Measurements from ENCODE around the gene IGSF9. TPM values are rescaled to one million over a fixed set of nuclear protein-coding genes. Genes with fewer than 3 reads are reported as not detected.

The IGSF9 gene
- total and polyA plus RNA-seq, 10 of the 15 experiments (the other 5 are each of a cell fraction or from before 2014, with no cell fraction given), result 0.04 to 0.07 TPM; not detected in 8

DNA sequence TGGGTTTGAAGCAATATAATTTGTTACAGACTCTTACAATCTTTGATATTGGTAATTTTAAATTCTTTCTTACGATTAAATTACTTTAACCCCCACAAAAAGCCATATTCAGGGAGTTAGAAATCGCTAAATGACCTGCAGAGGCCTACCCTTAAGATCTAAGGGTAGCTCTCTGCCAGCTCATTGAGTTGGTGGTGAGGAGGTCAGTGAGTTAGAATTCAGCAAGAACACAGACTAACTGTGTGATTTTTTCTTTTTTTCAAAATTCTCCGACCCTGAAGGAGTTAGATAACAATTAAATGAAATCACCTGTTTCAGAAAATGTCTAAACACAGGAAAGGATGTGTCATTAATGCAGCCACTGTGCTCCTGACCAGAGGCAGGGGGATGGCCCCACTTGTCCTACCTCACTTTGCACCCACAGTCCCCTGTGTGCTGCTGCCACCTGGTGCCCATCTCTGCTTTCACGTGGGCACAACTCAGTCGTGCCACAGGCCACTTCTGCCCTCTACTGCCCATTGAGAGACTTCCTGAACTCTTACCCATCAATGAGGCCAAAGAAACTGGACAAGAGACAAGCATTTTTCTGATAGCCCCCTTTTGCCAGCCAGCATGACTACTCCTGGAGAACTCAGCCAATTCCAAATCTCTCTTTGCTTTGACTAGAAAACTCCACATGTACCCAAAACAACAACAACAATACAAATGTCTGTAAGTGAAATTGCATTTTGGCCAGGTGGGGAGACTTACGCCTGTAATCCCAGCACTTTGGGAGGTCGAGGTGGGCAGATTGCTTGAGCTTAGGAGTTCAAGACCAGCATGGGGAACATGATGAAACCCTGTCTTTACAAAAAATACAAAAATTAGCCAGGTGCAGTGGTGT lies 53.9 kb downstream of the IGSF9 start (continued):
- TF ChIP-seq, protein P1, sequence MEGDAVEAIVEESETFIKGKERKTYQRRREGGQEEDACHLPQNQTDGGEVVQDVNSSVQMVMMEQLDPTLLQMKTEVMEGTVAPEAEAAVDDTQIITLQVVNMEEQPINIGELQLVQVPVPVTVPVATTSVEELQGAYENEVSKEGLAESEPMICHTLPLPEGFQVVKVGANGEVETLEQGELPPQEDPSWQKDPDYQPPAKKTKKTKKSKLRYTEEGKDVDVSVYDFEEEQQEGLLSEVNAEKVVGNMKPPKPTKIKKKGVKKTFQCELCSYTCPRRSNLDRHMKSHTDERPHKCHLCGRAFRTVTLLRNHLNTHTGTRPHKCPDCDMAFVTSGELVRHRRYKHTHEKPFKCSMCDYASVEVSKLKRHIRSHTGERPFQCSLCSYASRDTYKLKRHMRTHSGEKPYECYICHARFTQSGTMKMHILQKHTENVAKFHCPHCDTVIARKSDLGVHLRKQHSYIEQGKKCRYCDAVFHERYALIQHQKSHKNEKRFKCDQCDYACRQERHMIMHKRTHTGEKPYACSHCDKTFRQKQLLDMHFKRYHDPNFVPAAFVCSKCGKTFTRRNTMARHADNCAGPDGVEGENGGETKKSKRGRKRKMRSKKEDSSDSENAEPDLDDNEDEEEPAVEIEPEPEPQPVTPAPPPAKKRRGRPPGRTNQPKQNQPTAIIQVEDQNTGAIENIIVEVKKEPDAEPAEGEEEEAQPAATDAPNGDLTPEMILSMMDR (IDR thresholded peaks at IDR 0.05 in 2 of 3, conservative IDR thresholded peaks at IDR 0.05 in 1 of 3; ENCODE audit: control insufficient read depth in 2 of 3, extremely low read depth in 1 of 3, insufficient read depth in 1 of 3, low read depth in 3 of 3, low read length in 3 of 3), result peak; percentile 97 to 100 (median 99); a peak in 5 of 6 replicates
- no peak for TF ChIP-seq NFIC (IDR thresholded peaks at IDR 0.05; ENCODE audit: low read depth, low read length)

DNA sequence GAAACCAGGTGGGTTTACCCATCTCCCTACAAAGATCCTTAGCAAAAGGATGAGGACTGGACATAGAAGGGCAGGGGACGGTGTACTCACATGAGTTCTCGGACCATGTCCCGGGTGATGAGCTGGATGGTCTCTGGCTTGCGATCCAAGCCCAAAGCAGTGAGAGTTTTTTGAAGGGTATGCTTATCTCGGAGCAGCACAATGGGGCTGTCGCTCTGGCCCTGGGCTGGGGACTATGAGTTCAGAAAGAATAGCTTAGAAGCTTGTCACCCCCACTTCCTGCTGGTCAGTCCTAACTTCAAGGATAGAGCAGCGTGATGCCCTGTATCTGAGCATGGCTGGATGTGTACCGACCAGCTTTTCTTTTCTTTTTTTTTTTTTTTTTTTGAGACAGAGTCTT lies 55.0 kb downstream of the IGSF9 start:
- in situ Hi-C loops (cut with MboI) (loop anchor here (5.0 kb wide), 1 partner anchor 93 kb away; no protein-coding TSS in a partner anchor), intact Hi-C loops (cut with micrococcal nuclease; ENCODE audit: unreplicated experiment) (loop anchor here (2.0 kb wide), 3 partner anchors 52 to 676 kb away; partner anchors contain the start of gene SLAMF8)
- FAIRE-seq (no peak), ATAC-seq (no peak), DNase-seq (ENCODE audit: low read depth, low spot score) (no peak)
- Histone ChIP-seq H3K4me1 (ENCODE audit: control insufficient read depth, insufficient read depth, low read length) (peaks cover 19% of the 10 kb centered on the region), H3K4me2 (ENCODE audit: control insufficient read depth, insufficient read depth) (peak overlapping the region; percentile 75), H3K27ac (ENCODE audit: control insufficient read depth, insufficient read depth) (no peak overlapping the region), H3K27me3 (replicated peaks in 1 of 2; ENCODE audit: control insufficient read depth in 2 of 2, insufficient read depth in 2 of 2, low read length in 1 of 2) (0 out of 4 replicates have a peak, but pooled peaks cover 0 to 2% of the 10 kb centered on the region in 2 experiments), H3K9me3 (replicated peaks; ENCODE audit: control insufficient read depth, insufficient read depth, low read length) (no peaks in the 10 kb centered on the region), H3K36me3 (ENCODE audit: control insufficient read depth in 2 of 2, insufficient read depth in 2 of 2, low read length in 1 of 2) (no peaks in the 10 kb centered on the region), H2AFZ (ENCODE audit: control insufficient read depth, low read depth, low read length) (peak overlapping the region; percentile 60; the same call in 1 of the 2 replicates), H3K79me2 (ENCODE audit: control insufficient read depth, insufficient read depth, low read length) (no peaks in the 10 kb centered on the region), H3K4me3 (no peak overlapping the region), H3K9ac (ENCODE audit: control insufficient read depth, insufficient read depth, low read length) (no peak overlapping the region), H4K20me1 (ENCODE audit: control insufficient read depth, insufficient read depth) (no peaks in the 10 kb centered on the region)
- ChIA-PET POLR2A (interaction anchor here (1.0 to 3.2 kb wide), 4 partner anchors 33 to 90 kb away, joined by 3 to 25 read pairs (median 8); partner anchors contain the start of gene TAGLN2), RAD21 (ENCODE audit: unreplicated experiment) (interaction anchor here (0.5 to 7.6 kb wide), 24 partner anchors 10 to 1264 kb away, joined by 3 to 153 read pairs (median 4); partner anchors contain the start of genes DUSP23, FCRL6, SLAMF8 and TAGLN2), SMC1A (ENCODE audit: uncharacterized antibody, unreplicated experiment) (interaction anchor here (0.7 to 12.2 kb wide), 22 partner anchors 10 to 758 kb away, joined by 3 to 289 read pairs (median 5); partner anchors contain the start of genes CFAP45, DUSP23, FCRL6 and PIGM), CTCF (interaction anchor here (0.6 to 14.8 kb wide), 28 partner anchors 11 to 686 kb away, joined by 3 to 476 read pairs (median 4); partner anchors contain the start of genes ACKR1, DUSP23, FCRL6 and SLAMF8)
- BruUV-seq (replicated peaks), result no TSS peak
- WGBS (ENCODE audit: insufficient coverage, insufficient replicate concordance, low lambda C conversion rate, missing lambda C conversion rate), result 91% methylated on average over 8 of the region's 8 CpGs
- TF ChIP-seq GATAD2B (conservative IDR thresholded peaks at IDR 0.05; ENCODE audit: low read depth) (no peak), CREB1 (IDR thresholded peaks at IDR 0.05; ENCODE audit: low read depth) (no peak), WRNIP1 (IDR thresholded peaks at IDR 0.05; ENCODE audit: borderline replicate concordance, low read depth, low read length) (no peak), NR2C1 (IDR thresholded peaks at IDR 0.05) (no peak), LARP7 (IDR thresholded peaks at IDR 0.05) (no peak), MEF2A (IDR thresholded peaks at IDR 0.05; ENCODE audit: insufficient read depth, low read depth, low read length) (no peak), MTA3 (IDR thresholded peaks at IDR 0.05; ENCODE audit: borderline replicate concordance, low read length) (no peak), SUPT20H (IDR thresholded peaks at IDR 0.05; ENCODE audit: borderline replicate concordance, control insufficient read depth, low read depth, low read length) (no peak), BCL11A (IDR thresholded peaks at IDR 0.05; ENCODE audit: low read depth, low read length) (no peak), MEF2B (IDR thresholded peaks at IDR 0.05; ENCODE audit: partially characterized antibody, poor library complexity, severe bottlenecking) (no peak), TCF7 (IDR thresholded peaks at IDR 0.05; ENCODE audit: borderline replicate concordance) (no peak), SREBF2 (IDR thresholded peaks at IDR 0.05; ENCODE audit: low read length) (no peak), STAT3 (IDR thresholded peaks at IDR 0.05; ENCODE audit: low read depth, low read length) (no peak)
- TF ChIP-seq, protein P2, sequence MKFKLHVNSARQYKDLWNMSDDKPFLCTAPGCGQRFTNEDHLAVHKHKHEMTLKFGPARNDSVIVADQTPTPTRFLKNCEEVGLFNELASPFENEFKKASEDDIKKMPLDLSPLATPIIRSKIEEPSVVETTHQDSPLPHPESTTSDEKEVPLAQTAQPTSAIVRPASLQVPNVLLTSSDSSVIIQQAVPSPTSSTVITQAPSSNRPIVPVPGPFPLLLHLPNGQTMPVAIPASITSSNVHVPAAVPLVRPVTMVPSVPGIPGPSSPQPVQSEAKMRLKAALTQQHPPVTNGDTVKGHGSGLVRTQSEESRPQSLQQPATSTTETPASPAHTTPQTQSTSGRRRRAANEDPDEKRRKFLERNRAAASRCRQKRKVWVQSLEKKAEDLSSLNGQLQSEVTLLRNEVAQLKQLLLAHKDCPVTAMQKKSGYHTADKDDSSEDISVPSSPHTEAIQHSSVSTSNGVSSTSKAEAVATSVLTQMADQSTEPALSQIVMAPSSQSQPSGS (IDR thresholded peaks at IDR 0.05; ENCODE audit: low read length), result no peak
- TF ChIP-seq, protein P3, sequence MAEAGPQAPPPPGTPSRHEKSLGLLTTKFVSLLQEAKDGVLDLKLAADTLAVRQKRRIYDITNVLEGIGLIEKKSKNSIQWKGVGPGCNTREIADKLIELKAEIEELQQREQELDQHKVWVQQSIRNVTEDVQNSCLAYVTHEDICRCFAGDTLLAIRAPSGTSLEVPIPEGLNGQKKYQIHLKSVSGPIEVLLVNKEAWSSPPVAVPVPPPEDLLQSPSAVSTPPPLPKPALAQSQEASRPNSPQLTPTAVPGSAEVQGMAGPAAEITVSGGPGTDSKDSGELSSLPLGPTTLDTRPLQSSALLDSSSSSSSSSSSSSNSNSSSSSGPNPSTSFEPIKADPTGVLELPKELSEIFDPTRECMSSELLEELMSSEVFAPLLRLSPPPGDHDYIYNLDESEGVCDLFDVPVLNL (IDR thresholded peaks at IDR 0.05; ENCODE audit: low read depth, low read length), result no peak
